HG02852 (cell line): ENCODE data around the gene DLX2.

Source experiments
- ATAC-seq: cut with Tn5 transposase; IDR thresholded peaks from one replicate; pipeline ENCODE4 v1.9.1; 2021; ENCODE audit warnings: mild to moderate bottlenecking, moderate library complexity; ENCODE audit not compliant: unreplicated experiment

DLX2 gene

GRCh38 chr2:172094294-172095145 lies 8.2 kb downstream of the DLX2 start:
- no peak for ATAC-seq

- ATAC-seq = no peak
Observed at GRCh38 chr2:172093416-172094293, 9.0 kb downstream of the DLX2 start.

- ATAC-seq = no peak
Observed at GRCh38 chr2:172092716-172093415, 9.8 kb downstream of the DLX2 start.

GRCh38 chr2:172091761-172092566 lies 10.7 kb downstream of the DLX2 start:
- ATAC-seq = no peak

- ATAC-seq = no peak
Observed at GRCh38 chr2:172091000-172091641, 11.6 kb downstream of the DLX2 start.

- ATAC-seq = no peak
Observed at GRCh38 chr2:172090044-172090961, 12.4 kb downstream of the DLX2 start.

GRCh38 chr2:172089633-172090032 lies 13.1 kb downstream of the DLX2 start:
- no peak for ATAC-seq

GRCh38 chr2:172089005-172089504 lies 13.6 kb downstream of the DLX2 start:
- no peak for ATAC-seq

- ATAC-seq = no peak
Observed at GRCh38 chr2:172088245-172089004, 14.3 kb downstream of the DLX2 start.

GRCh38 chr2:172087780-172088244 lies 14.9 kb downstream of the DLX2 start:
- ATAC-seq = no peak

- ATAC-seq = no peak
Observed at GRCh38 chr2:172087207-172087779, 15.4 kb downstream of the DLX2 start.

- ATAC-seq = no peak
Observed at GRCh38 chr2:172086241-172087206, 16.2 kb downstream of the DLX2 start.

GRCh38 chr2:172085460-172086159 lies 17.1 kb downstream of the DLX2 start, which contains the start of gene DLX1:
TSS of gene DLX1 (plus strand) at chr2:172085507. CDS start at chr2:172085678, 171 bp downstream.
- no peak for ATAC-seq

- peak; percentile 88 for ATAC-seq
Observed at GRCh38 chr2:172084645-172085459, 17.8 kb downstream of the DLX2 start.

GRCh38 chr2:172084395-172084644 lies 18.4 kb downstream of the DLX2 start:
- ATAC-seq = no peak
